NK-92 treated with Interleukin-12 subunit alpha and Interleukin-12 subunit beta, amount 100 ng/mL, for 24 hours (cell line): ENCODE data around the gene CMTR2.
"Not testable (repeated sequence)": the region's sequence is repeated elsewhere in the genome, so short reads cannot be mapped to it uniquely, and the experiment has no call there.

Experiments used
- DNase-seq: peaks from one replicate; lab custom pipeline; 2025; lab: John Stamatoyannopoulos, UW

The CMTR2 gene

DNA sequence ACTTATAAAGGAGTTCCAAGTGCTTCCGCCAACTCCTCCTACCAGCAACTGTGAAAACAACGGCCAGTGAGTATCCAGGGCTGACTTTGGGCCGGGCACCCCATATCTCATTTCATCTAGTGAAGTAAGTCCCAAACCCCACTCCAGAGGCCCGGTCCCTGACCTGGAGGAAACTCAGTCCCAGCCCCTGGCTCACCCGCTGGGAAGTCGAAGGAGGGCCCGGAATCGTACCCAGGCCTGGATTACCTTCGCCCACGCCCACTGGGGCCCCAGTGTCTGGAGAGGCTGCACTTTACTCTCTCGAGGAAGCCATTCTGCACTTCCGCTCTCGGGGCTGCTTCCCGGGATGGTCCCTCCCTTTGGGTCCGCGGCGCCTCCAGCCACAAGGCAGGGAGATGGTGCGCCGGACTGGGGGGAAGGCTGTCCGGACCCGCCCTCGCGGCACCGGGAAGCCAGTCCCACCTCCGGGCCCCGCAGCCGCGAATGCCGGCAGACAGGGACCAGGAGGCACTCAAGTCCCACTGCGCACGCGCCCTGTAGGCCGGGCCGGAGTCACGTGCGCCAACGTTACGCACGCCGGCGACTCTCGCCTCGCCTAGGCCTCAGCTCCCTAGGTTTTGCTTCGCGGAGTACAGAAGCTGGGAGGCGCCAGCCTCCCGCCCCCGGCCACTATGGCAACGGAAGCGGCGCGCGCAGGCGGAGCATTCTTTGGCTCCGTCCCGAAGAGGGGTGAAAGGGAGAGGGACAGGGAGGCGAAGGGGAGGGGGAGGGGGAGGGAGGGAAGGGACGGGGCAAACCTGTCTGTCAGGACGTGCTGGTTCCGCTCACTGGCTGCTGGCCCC lies at the start of gene CMTR2:
Gene CMTR2, minus strand, starts transcription at position 513 of the 842 bp plus-strand sequence. CDS start 3,482 bp downstream, outside the sequence.
- DNase-seq = peak; percentile 89

GRCh38 chr16:71338632-71339031 lies 49.4 kb upstream of the CMTR2 start:
- DNase-seq = no peak

DNA sequence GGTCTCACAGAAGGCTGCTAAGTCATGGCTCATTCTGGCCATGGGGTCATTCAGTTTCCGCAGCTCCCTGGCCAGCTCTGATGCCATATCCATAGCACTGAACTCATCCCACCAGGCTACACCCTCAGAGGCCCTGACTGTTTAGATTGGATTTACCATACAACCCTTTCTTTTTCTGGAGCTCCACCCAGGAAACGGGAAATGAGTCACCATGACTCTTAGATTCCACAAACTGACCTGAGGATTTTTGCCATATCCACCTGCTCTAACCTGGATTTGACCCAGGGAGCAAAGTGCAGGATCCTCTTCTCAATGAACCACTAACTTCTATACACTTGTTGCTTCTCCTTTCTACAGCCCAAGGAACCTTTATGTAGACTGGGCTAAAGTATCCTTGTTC lies 49.0 kb upstream of the CMTR2 start:
- no peak for DNase-seq

DNA sequence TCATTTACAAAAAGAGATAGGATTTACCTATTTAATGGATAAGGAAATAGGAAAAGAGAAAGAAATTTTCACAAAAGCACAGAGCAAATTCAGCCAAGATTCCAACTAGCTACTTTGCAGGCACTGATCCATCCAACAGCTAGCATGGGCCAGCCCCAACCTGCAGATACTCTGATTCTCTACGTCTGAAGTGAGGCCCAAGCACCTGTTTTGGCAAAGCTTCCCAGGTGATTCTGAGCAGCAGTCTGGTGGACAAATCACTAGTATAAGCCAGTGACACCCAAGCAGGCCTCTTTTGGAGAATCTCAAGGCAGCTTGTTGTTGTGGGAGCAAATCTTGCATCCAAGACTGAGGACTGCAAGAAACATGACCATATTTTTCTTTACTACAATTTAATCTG lies 48.4 kb upstream of the CMTR2 start:
- no peak for DNase-seq

GRCh38 chr16:71328151-71328550 lies 38.9 kb upstream of the CMTR2 start:
- no peak for DNase-seq

GRCh38 chr16:71327720-71328119 lies 38.5 kb upstream of the CMTR2 start:
- no peak for DNase-seq

- DNase-seq = no peak
Observed at GRCh38 chr16:71319999-71320398, 30.8 kb upstream of the CMTR2 start.

GRCh38 chr16:71315269-71315668 lies 26.1 kb upstream of the CMTR2 start:
- DNase-seq = no peak

GRCh38 chr16:71313591-71313990 lies 24.4 kb upstream of the CMTR2 start:
- not testable (repeated sequence) for DNase-seq

DNA sequence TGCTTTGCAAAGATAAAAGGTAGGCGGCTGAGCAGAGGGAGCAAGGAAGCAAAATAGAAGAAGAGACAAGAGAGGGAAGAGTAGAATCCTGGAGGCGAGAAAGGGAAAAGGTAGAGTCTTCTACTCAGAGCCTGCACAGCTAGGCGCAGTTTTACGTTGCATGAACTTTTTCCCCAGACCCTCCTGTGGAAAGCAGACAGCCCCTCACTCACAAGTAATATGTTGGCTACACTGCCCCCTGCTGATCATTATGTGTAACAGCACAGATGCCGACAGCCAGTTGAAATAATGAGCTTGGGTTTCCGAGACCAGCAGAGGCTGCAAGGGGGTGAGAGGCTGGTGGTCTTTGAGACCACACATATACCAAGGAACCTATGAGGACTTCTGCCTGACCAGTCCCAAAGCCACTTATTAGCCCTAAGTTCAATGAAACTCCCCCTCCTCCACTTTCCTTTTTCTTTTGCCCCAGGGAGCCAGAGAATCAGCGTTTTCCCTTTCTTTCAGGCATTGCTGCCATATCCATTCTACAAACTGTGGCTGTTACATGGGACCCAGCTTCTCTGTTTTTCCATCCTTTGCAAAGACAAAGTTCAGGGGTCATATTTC lies 22.5 kb upstream of the CMTR2 start:
- DNase-seq = no peak

DNA sequence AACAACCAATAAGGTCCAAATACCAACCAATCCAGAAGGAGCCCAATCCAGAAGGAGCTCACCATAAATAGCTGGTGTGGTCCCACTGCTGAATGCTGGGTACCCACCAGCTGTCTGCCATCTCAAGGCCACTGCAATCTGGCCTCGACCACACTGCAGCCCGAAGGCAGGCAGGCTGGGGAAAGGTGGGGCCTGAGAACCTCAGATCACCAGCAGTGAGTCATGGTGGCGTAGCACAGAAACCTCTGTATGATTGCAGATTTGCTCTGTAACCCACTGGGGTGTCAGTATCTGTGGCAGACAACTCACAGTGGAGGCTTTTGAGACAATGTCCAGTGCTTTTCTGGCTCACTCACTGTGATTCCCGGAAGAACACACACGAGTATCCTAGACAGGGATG lies 14.7 kb upstream of the CMTR2 start:
- DNase-seq = no peak

GRCh38 chr16:71297341-71297634 lies 8.1 kb upstream of the CMTR2 start:
- DNase-seq = no peak

DNA sequence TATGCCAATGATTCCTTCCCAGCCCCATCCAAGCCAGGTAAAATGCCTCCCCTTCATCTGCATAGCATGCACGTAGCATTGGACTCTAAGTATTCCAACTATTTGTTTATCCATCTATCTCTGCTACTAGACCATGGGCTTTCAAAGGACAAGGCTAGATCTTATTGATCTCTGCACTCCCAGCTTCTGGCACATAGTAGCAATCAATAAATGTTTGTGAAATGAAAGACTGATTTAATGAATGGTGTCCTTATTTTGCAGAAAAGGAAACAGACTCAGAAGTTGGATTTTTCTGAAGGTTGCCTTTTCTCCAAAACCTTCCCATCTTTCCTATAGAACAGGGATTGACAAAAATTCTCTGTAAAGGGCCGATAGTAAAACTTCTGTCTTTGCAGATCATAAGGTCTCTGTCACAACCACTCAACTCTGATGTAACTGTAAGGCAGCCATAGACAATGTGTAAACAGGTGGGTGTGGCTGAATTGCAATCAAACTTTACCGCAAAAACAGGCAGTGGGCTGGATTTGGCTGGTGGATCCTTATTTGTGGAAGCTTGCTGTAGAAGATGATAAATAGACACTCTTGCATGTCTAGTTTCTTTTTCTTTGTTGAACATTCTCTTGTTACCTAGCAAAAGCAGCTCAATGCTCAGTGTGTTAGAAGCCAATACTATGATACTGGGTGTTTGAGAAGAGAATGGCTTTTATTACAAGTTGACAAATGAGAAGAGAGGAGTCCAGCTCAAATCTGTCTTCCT lies 7.6 kb upstream of the CMTR2 start:
- no peak for DNase-seq

DNA sequence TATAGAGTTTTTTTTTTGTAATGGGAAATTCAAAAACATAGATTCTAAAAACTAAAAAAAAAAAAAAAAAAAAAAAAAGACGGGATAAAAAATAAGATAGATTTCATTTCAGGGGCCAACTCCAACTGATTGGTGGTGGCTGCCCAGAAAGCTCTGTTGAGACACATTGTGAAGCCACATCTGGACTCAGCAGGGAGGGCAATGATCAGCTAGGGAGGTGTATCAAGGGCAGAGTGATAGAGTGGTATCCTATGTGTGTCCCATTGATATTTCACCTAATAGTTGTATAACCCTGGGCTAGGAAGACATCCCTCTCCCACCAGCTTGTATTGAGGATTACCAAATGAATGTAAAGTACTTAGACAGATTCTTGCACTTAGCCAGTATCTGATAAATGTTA lies 6.7 kb upstream of the CMTR2 start:
- DNase-seq = no peak

DNA sequence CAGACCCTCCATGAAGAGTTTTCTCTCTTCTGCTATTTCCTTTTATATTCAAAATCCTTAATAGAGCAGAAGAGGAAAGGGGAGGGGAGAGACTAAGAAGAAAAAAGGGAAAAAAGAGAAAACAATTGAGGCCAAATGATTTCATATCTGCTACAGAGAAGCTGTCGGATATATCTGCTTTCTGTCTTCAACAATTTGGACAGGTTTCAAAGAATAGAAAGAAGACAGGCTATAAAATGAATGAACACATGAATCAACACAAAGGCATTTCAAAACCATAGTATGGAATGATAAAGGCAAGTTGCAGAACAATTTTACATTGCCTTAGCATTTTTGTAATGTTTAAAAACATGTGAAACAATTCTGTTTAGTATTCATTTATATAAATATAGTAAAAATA lies 4.7 kb upstream of the CMTR2 start:
- DNase-seq = no peak

- DNase-seq = not testable (repeated sequence)
Observed at GRCh38 chr16:71292095-71292494, 2.9 kb upstream of the CMTR2 start.

- DNase-seq = no peak
Observed at GRCh38 chr16:71289732-71290062, 495 bp upstream of the CMTR2 start.

- no peak for DNase-seq
Observed at GRCh38 chr16:71288570-71288889, 672 bp downstream of the CMTR2 start.

GRCh38 chr16:71287911-71288310 lies 1.3 kb downstream of the CMTR2 start:
- DNase-seq = no peak

- no peak for DNase-seq
Observed at GRCh38 chr16:71287454-71287853, 1.7 kb downstream of the CMTR2 start.

DNA sequence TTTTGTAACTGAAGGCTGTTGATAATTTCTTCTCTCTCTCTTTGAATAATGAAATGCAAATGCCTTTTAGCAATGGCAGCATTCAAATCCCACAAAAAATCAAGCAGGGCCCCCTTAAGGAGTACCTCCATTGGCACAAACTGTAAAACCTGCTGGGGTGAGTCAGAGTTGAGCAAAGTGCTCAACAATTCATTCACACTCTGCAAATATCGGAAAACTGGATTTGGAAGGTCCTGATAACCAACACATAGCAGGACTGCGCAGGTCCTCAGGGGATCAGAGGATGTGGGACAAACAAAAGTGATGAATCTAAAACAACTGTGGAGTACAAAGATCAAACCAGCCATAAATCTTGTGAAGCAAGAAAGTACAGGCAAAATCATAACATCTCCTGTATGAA lies 5.6 kb downstream of the CMTR2 start:
- no peak for DNase-seq

- DNase-seq = no peak
Observed at GRCh38 chr16:71282943-71283342, 6.3 kb downstream of the CMTR2 start.

- no peak for DNase-seq
Observed at GRCh38 chr16:71276589-71277334, 12.4 kb downstream of the CMTR2 start.
